ENCODE data around the gene NDUFB4.
"Not testable (repeated sequence)": the region's sequence is repeated elsewhere in the genome, so short reads cannot be mapped to it uniquely, and the experiment has no call there.

The NDUFB4 gene

GRCh38 chr3:120572027-120572426, 24.1 kb upstream of the NDUFB4 start:
- DNase-seq: no peak

GRCh38 chr3:120587332-120587975, 8.7 kb upstream of the NDUFB4 start:
- no peak for DNase-seq

GRCh38 chr3:120595788-120596115, 384 bp upstream of the NDUFB4 start:
- DNase-seq: no peak

- no peak for DNase-seq
Measured at GRCh38 chr3:120596853-120597223, 702 bp downstream of the NDUFB4 start.

GRCh38 chr3:120597445-120598049, 1.4 kb downstream of the NDUFB4 start:
- DNase-seq: no peak

GRCh38 chr3:120599211-120599610, 3.1 kb downstream of the NDUFB4 start:
- DNase-seq: no peak

- DNase-seq: no peak
Measured at GRCh38 chr3:120601554-120601953, 5.4 kb downstream of the NDUFB4 start.

- no peak for DNase-seq
Measured at GRCh38 chr3:120602682-120603081, 6.5 kb downstream of the NDUFB4 start.

- DNase-seq: no peak
Measured at GRCh38 chr3:120604382-120604781, 8.2 kb downstream of the NDUFB4 start.

GRCh38 chr3:120604784-120605183, 8.6 kb downstream of the NDUFB4 start:
- DNase-seq: no peak

GRCh38 chr3:120608506-120608905, 12.4 kb downstream of the NDUFB4 start:
- no peak for DNase-seq

- no peak for DNase-seq
Measured at GRCh38 chr3:120614765-120615164, 18.6 kb downstream of the NDUFB4 start.

- DNase-seq: no peak
Measured at GRCh38 chr3:120615847-120616609, 19.9 kb downstream of the NDUFB4 start.

GRCh38 chr3:120616745-120617144, 20.6 kb downstream of the NDUFB4 start:
- not testable (repeated sequence) for DNase-seq

GRCh38 chr3:120622457-120622856, 26.3 kb downstream of the NDUFB4 start:
- DNase-seq: no peak

GRCh38 chr3:120622870-120623726, 27.0 kb downstream of the NDUFB4 start:
- no peak for DNase-seq

GRCh38 chr3:120623727-120624093, 27.6 kb downstream of the NDUFB4 start:
- no peak for DNase-seq

- DNase-seq: no peak
Measured at GRCh38 chr3:120625159-120625586, 29.0 kb downstream of the NDUFB4 start.

- DNase-seq: no peak
Measured at GRCh38 chr3:120634539-120634938, 38.4 kb downstream of the NDUFB4 start.

- DNase-seq: no peak
Measured at GRCh38 chr3:120636795-120637401, 40.8 kb downstream of the NDUFB4 start.

- DNase-seq: no peak
Measured at GRCh38 chr3:120637851-120638559, 41.9 kb downstream of the NDUFB4 start.

GRCh38 chr3:120638820-120639219, 42.7 kb downstream of the NDUFB4 start:
- not testable (repeated sequence) for DNase-seq
